ENCODE data around the gene C12orf76. TPM values are rescaled to one million over a fixed set of nuclear protein-coding genes. Genes with fewer than 3 reads are reported as not detected.
"Not testable (repeated sequence)": the region's sequence is repeated elsewhere in the genome, so short reads cannot be mapped to it uniquely, and the experiment has no call there.

Gene C12orf76
- total RNA-seq, 1 donor, result 16.2 TPM

GRCh38 chr12:110012659-110013058 is 35.7 kb downstream of the C12orf76 start:
- Histone ChIP-seq H3K27me3 (ENCODE audit: insufficient read depth, low read length) (no peaks in the 10 kb centered on the region), H3K4me3 (ENCODE audit: low read length) (no peak overlapping the region), H3K4me1 (ENCODE audit: insufficient read depth, low read length) (peaks cover 49% of the 10 kb centered on the region), H3K9me3 (ENCODE audit: low read depth, low read length) (no peaks in the 10 kb centered on the region)

- no peaks in the 10 kb centered on the region for H3K27me3 ChIP-seq (ENCODE audit: insufficient read depth, low read length)
- peaks cover 49% of the 10 kb centered on the region for H3K4me1 ChIP-seq (ENCODE audit: insufficient read depth, low read length)
- no peak overlapping the region for H3K4me3 ChIP-seq (ENCODE audit: low read length)
- no peaks in the 10 kb centered on the region for H3K9me3 ChIP-seq (ENCODE audit: low read depth, low read length)
Observed at GRCh38 chr12:110012137-110012536, 36.2 kb downstream of the C12orf76 start.

- Histone ChIP-seq H3K27me3 (ENCODE audit: insufficient read depth, low read length) (no peaks in the 10 kb centered on the region), H3K4me3 (ENCODE audit: low read length) (no peak overlapping the region), H3K9me3 (ENCODE audit: low read depth, low read length) (no peaks in the 10 kb centered on the region), H3K4me1 (ENCODE audit: insufficient read depth, low read length) (peaks cover 52% of the 10 kb centered on the region)
Observed at GRCh38 chr12:110010853-110011723, 37.2 kb downstream of the C12orf76 start.

GRCh38 chr12:110008681-110009398 is 39.5 kb downstream of the C12orf76 start:
- not testable (repeated sequence) for H3K9me3 ChIP-seq (ENCODE audit: low read depth, low read length); H3K4me3 ChIP-seq (ENCODE audit: low read length); H3K27me3 ChIP-seq (ENCODE audit: insufficient read depth, low read length)
- peaks cover 48% of the 10 kb centered on the region for H3K4me1 ChIP-seq (ENCODE audit: insufficient read depth, low read length)

- H3K9me3 ChIP-seq (ENCODE audit: low read depth, low read length), result no peaks in the 10 kb centered on the region
- no peaks in the 10 kb centered on the region for H3K27me3 ChIP-seq (ENCODE audit: insufficient read depth, low read length)
- H3K4me1 ChIP-seq (ENCODE audit: insufficient read depth, low read length), result peaks cover 54% of the 10 kb centered on the region
- no peak overlapping the region for H3K4me3 ChIP-seq (ENCODE audit: low read length)
Observed at GRCh38 chr12:110007881-110008280, 40.4 kb downstream of the C12orf76 start.

GRCh38 chr12:110006115-110006514 is 42.2 kb downstream of the C12orf76 start:
- peaks cover 45% of the 10 kb centered on the region for H3K4me1 ChIP-seq (ENCODE audit: insufficient read depth, low read length)
- no peaks in the 10 kb centered on the region for H3K9me3 ChIP-seq (ENCODE audit: low read depth, low read length)
- no peak overlapping the region for H3K4me3 ChIP-seq (ENCODE audit: low read length)
- H3K27me3 ChIP-seq (ENCODE audit: insufficient read depth, low read length), result no peaks in the 10 kb centered on the region

- H3K4me3 ChIP-seq (ENCODE audit: low read length), result no peak overlapping the region
- no peaks in the 10 kb centered on the region for H3K27me3 ChIP-seq (ENCODE audit: insufficient read depth, low read length)
- H3K4me1 ChIP-seq (ENCODE audit: insufficient read depth, low read length), result peaks cover 45% of the 10 kb centered on the region
- no peaks in the 10 kb centered on the region for H3K9me3 ChIP-seq (ENCODE audit: low read depth, low read length)
Observed at GRCh38 chr12:110005319-110005973, 42.9 kb downstream of the C12orf76 start.

- no peaks in the 10 kb centered on the region for H3K9me3 ChIP-seq (ENCODE audit: low read depth, low read length)
- no peak overlapping the region for H3K4me3 ChIP-seq (ENCODE audit: low read length)
- H3K27me3 ChIP-seq (ENCODE audit: insufficient read depth, low read length), result no peaks in the 10 kb centered on the region
- peaks cover 51% of the 10 kb centered on the region for H3K4me1 ChIP-seq (ENCODE audit: insufficient read depth, low read length)
Observed at GRCh38 chr12:110004598-110004997, 43.7 kb downstream of the C12orf76 start.

- Histone ChIP-seq H3K9me3 (ENCODE audit: low read depth, low read length) (no peaks in the 10 kb centered on the region), H3K4me1 (ENCODE audit: insufficient read depth, low read length) (peaks cover 55% of the 10 kb centered on the region), H3K27me3 (ENCODE audit: insufficient read depth, low read length) (no peaks in the 10 kb centered on the region), H3K4me3 (ENCODE audit: low read length) (no peak overlapping the region)
Observed at GRCh38 chr12:110002676-110003515, 45.4 kb downstream of the C12orf76 start.

- no peaks in the 10 kb centered on the region for H3K27me3 ChIP-seq (ENCODE audit: insufficient read depth, low read length)
- no peaks in the 10 kb centered on the region for H3K9me3 ChIP-seq (ENCODE audit: low read depth, low read length)
- H3K4me1 ChIP-seq (ENCODE audit: insufficient read depth, low read length), result peaks cover 67% of the 10 kb centered on the region
- no peak overlapping the region for H3K4me3 ChIP-seq (ENCODE audit: low read length)
Observed at GRCh38 chr12:110001596-110001995, 46.7 kb downstream of the C12orf76 start.

- Histone ChIP-seq H3K4me3 (ENCODE audit: low read length) (peak overlapping the region; percentile 92), H3K9me3 (ENCODE audit: low read depth, low read length) (no peaks in the 10 kb centered on the region), H3K27me3 (ENCODE audit: insufficient read depth, low read length) (no peaks in the 10 kb centered on the region), H3K4me1 (ENCODE audit: insufficient read depth, low read length) (peaks cover 65% of the 10 kb centered on the region)
Observed at GRCh38 chr12:109999983-110000505, 48.3 kb downstream of the C12orf76 start.

GRCh38 chr12:109999649-109999971 is 48.7 kb downstream of the C12orf76 start:
- Histone ChIP-seq H3K4me1 (ENCODE audit: insufficient read depth, low read length) (peaks cover 63% of the 10 kb centered on the region), H3K4me3 (ENCODE audit: low read length) (peak overlapping the region; percentile 92), H3K9me3 (ENCODE audit: low read depth, low read length) (no peaks in the 10 kb centered on the region), H3K27me3 (ENCODE audit: insufficient read depth, low read length) (no peaks in the 10 kb centered on the region)

GRCh38 chr12:109998904-109999648 is 49.2 kb downstream of the C12orf76 start, which contains the start of gene ANKRD13A:
TSS of gene ANKRD13A (plus strand) at chr12:109999430. CDS start at chr12:109999689, 259 bp downstream.
- H3K4me1 ChIP-seq (ENCODE audit: insufficient read depth, low read length), result peaks cover 62% of the 10 kb centered on the region
- peak within 1 kb of the TSS; percentile 92 for H3K4me3 ChIP-seq (ENCODE audit: low read length)
- no peaks in the 10 kb centered on the region for H3K27me3 ChIP-seq (ENCODE audit: insufficient read depth, low read length)
- no peaks in the 10 kb centered on the region for H3K9me3 ChIP-seq (ENCODE audit: low read depth, low read length)

Data from mononuclear cell (primary cell).